ENCODE measurements around the gene SELL.

Gene SELL

DNA sequence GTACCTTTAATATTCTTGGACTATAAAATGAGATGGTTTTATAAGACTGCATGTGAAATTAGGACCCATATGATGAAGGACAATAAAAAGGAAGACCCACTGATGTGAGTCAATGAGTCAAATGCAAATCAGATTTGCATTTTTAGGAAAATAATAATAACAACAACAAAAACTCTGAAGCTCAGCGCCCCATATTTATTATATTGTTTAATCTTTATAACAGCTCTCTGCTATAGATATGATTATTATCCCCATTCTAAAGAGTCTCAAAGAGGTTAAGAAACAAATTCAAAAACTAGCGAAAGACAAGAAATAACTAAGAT, 850 bp upstream of the SELL start:
- DNase-seq (ENCODE audit: low read depth, low spot score) = no peak
- H3K4me3 ChIP-seq (ENCODE audit: low read depth, low read length) = no peak overlapping the region
- ChIA-PET CTCF (interaction anchor here (1.0 to 2.1 kb wide), 11 partner anchors 9 to 1104 kb away, joined by 3 to 18 read pairs (median 4); partner anchors contain the start of gene F5), POLR2A (no interaction called here)
- TF ChIP-seq, protein P1, sequence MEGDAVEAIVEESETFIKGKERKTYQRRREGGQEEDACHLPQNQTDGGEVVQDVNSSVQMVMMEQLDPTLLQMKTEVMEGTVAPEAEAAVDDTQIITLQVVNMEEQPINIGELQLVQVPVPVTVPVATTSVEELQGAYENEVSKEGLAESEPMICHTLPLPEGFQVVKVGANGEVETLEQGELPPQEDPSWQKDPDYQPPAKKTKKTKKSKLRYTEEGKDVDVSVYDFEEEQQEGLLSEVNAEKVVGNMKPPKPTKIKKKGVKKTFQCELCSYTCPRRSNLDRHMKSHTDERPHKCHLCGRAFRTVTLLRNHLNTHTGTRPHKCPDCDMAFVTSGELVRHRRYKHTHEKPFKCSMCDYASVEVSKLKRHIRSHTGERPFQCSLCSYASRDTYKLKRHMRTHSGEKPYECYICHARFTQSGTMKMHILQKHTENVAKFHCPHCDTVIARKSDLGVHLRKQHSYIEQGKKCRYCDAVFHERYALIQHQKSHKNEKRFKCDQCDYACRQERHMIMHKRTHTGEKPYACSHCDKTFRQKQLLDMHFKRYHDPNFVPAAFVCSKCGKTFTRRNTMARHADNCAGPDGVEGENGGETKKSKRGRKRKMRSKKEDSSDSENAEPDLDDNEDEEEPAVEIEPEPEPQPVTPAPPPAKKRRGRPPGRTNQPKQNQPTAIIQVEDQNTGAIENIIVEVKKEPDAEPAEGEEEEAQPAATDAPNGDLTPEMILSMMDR (IDR thresholded peaks at IDR 0.05; ENCODE audit: insufficient read depth, low read length, missing control alignments) = no peak

DNA sequence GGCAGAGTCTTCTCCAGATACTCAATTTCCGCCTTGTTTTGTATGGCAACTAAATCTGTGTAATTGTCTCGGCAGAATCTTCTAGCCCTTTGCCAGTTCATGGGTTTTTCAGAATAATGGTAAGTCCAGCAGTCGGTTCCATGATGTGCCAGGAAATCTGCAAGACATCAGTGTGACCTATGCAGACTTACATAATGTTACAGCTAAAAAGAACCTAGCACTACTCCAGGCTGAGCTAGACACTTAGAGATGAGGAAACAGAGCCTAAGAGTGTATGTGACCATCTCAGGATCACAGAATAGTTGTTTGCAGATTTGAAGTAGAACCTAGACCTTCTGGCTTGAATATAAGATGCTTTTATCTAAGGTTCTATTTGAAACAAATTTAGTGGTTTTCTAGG, 2.8 kb downstream of the SELL start:
- H3K4me3 ChIP-seq (ENCODE audit: low read depth, low read length) = no peak overlapping the region
- ChIA-PET POLR2A (no interaction called here), CTCF (no interaction called here)
- no peak for DNase-seq (ENCODE audit: low read depth, low spot score)
- TF ChIP-seq, protein P1 (IDR thresholded peaks at IDR 0.05; ENCODE audit: insufficient read depth, low read length, missing control alignments) = no peak

DNA sequence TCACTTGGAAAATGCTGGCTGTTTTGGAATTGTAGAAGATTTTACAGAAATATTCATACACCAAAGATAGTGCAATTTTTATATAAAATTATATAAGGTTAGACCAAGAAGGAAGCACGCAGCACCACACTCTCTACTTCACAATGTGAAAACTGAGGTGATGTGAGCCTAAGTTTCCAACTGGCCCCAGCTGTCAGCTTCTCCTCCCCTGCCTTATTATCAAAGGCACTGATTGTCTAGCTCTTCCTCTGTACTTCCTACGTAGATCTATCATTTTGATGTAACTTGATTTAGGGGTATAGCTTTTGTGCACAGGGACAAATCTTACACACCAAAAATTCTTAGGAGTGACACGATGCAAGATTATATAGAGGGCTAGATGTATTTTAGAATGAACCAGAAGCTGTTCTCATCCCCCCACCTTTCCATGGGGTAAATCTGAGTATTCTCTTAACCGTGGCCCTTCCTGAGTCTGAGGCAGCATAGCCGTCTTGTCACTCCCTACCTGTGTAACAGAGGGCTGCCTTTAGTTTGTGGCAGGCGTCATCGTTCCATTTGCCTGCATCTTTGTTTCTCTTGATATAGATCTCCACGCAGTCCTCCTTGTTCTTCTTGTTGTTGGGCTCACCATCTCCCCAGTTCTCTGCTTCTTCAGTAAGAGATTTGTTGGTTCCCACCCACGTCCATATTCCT, 3.4 kb downstream of the SELL start:
- POLR2A ChIA-PET = no interaction called here
- DNase-seq (ENCODE audit: low read depth, low spot score) = no peak
- CTCF ChIA-PET = no interaction called here
- no peak overlapping the region for H3K4me3 ChIP-seq (ENCODE audit: low read depth, low read length)
- TF ChIP-seq, protein P1 (IDR thresholded peaks at IDR 0.05; ENCODE audit: insufficient read depth, low read length, missing control alignments) = no peak

DNA sequence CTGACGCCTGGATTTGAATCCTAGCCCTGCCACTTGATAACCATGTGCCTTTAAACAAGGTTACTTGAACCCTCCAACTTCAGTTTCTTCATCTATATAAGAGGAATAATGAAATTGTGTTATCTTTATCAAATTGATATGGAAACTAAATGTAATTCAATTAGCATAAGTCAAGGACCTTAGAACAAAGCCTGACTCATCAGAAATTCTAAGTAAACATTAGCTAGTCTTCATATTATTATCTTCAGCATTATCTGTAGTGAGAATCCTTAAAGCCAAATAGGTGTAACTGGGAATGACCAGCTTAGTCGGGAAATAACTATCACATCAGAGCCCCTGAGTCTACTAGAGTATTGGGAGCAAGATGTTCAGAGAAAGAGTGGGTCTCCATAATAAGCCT, 6.6 kb downstream of the SELL start:
- CTCF ChIA-PET = no interaction called here
- POLR2A ChIA-PET = no interaction called here
- DNase-seq (ENCODE audit: low read depth, low spot score) = no peak
- H3K4me3 ChIP-seq (ENCODE audit: low read depth, low read length) = no peak overlapping the region
- TF ChIP-seq, protein P1 (IDR thresholded peaks at IDR 0.05; ENCODE audit: insufficient read depth, low read length, missing control alignments) = no peak

DNA sequence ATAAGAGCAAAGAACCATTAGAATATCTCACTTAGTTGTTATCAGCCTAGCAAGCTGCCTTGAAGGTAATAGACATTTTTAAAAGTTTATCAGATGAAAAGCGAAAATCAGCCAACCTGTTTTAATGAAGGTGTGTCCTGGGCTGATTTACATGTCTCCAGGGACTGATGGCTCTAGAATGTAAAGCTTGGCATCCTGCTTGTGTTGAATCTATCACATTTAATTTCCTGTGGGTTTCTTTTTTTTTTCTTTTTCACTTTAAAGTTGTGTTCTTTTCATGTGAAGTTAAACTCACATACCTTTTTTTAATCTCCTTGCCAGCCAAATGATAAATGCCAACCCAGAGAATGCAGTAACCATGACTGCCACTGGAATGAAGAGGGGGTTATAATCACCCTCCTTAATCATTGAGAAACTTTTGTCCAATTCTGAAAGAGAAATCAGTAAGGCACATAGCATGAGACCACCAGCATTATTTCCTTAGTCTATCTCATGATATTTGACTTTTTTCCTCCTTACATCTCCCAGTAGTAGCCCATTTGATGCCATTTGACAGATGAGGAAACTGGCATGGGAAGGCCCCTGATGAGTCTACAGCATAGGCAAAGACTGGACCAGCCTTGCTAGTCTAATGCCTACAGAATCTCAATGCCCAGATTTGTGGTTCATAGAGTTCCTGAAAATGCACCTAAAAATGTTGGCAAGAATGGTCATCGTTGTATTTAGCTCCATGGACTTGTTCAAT, 10.0 kb downstream of the SELL start:
- DNase-seq (ENCODE audit: low read depth, low spot score) = no peak
- TF ChIP-seq, protein P1 (IDR thresholded peaks at IDR 0.05; ENCODE audit: insufficient read depth, low read length, missing control alignments) = no peak
- H3K4me3 ChIP-seq (ENCODE audit: low read depth, low read length) = no peak overlapping the region
- POLR2A ChIA-PET = no interaction called here
- CTCF ChIA-PET = no interaction called here

DNA sequence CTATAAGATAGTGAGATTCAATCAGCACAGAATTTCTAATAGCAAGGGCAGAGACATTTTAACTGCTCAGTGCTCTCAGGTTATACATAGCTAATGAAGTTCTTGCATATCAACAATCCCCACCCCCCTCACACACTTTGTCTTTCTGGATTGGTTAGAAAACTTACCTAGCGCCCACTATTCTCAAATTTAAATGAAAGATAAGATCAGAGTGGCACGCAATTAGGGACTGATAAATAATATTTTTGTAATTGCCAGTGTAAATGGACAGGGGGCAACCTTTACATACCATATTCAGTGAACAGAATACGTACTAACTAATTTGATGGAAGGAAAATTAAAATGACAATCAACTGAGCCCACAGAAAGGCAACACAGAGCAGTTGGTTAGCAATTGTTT, 11.7 kb downstream of the SELL start:
- DNase-seq (ENCODE audit: low read depth, low spot score) = no peak
- POLR2A ChIA-PET = no interaction called here
- TF ChIP-seq, protein P1 (IDR thresholded peaks at IDR 0.05; ENCODE audit: insufficient read depth, low read length, missing control alignments) = no peak
- CTCF ChIA-PET = interaction anchor here (1.1 to 1.3 kb wide), 2 partner anchors 13 to 110 kb away, joined by 4 read pairs; no protein-coding TSS in a partner anchor
- no peak overlapping the region for H3K4me3 ChIP-seq (ENCODE audit: low read depth, low read length)
